Measurements from ENCODE around the gene AUTS2. TPM values are rescaled to one million over a fixed set of nuclear protein-coding genes. Genes with fewer than 3 reads are reported as not detected.

Gene AUTS2
- total and polyA plus RNA-seq, 10 of the 15 experiments (the other 5 are each of a cell fraction or from before 2014, with no cell fraction given), result 6.4 to 55.6 (median 21.6) TPM

DNA sequence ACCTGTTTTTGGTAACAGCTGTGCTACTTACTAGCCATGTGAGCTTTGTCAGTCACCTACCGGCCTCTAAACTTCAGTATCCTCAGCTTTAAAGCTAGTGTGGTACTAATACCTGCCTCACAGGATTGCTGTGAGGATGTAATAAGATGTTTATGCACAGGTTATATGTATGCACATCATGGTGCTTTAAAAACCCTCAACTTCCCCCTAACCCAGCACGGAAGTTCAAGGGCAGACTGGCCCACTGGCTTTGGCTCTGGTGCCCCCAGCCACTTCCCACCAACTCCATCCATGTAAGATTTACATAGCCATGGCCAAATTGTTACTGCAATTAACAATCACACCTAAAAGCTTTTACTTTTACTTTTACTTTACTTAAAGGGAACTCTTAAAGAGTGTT, 857.6 kb downstream of the AUTS2 start:
- Histone ChIP-seq H3K36me3 (ENCODE audit: control insufficient read depth in 2 of 2, insufficient read depth in 2 of 2, low read length in 1 of 2) (peaks cover 0 to 2% of the 10 kb centered on the region in 2 experiments; a peak in 2 of 4 replicates), H3K9ac (ENCODE audit: control insufficient read depth, insufficient read depth, low read length) (no peak overlapping the region), H3K4me2 (ENCODE audit: control insufficient read depth, insufficient read depth) (no peak overlapping the region), H3K27ac (ENCODE audit: control insufficient read depth, insufficient read depth) (no peak overlapping the region), H3K4me3 (no peak overlapping the region), H3K79me2 (ENCODE audit: control insufficient read depth, insufficient read depth, low read length) (no peaks in the 10 kb centered on the region), H2AFZ (ENCODE audit: control insufficient read depth, low read depth, low read length) (peak overlapping the region; percentile 28; the same call in 1 of the 2 replicates), H3K4me1 (ENCODE audit: control insufficient read depth, insufficient read depth, low read length) (peaks cover 10% of the 10 kb centered on the region), H3K27me3 (replicated peaks in 1 of 2; ENCODE audit: control insufficient read depth in 2 of 2, insufficient read depth in 2 of 2, low read length in 1 of 2) (no peaks in the 10 kb centered on the region), H4K20me1 (ENCODE audit: control insufficient read depth, insufficient read depth) (no peaks in the 10 kb centered on the region), H3K9me3 (replicated peaks; ENCODE audit: control insufficient read depth, insufficient read depth, low read length) (no peaks in the 10 kb centered on the region)
- ChIA-PET RAD21 (ENCODE audit: unreplicated experiment) (no interaction called here), SMC1A (ENCODE audit: uncharacterized antibody, unreplicated experiment) (interaction anchor here (1.1 kb wide), 1 partner anchor 242 kb away, joined by 3 read pairs; no protein-coding TSS in a partner anchor), POLR2A (no interaction called here), CTCF (interaction anchor here (0.9 kb wide), 1 partner anchor 243 kb away, joined by 3 read pairs; no protein-coding TSS in a partner anchor)
- TF ChIP-seq POU2F2 (IDR thresholded peaks at IDR 0.05; ENCODE audit: borderline replicate concordance, low read depth, low read length) (no peak), KLF5 (IDR thresholded peaks at IDR 0.05; ENCODE audit: partially characterized antibody) (no peak), TBL1XR1 (IDR thresholded peaks at IDR 0.05; ENCODE audit: low read depth, low read length) (no peak), EED (IDR thresholded peaks at IDR 0.05; ENCODE audit: low read depth) (no peak), EP300 (IDR thresholded peaks at IDR 0.05; ENCODE audit: borderline replicate concordance in 1 of 2, control insufficient read depth in 1 of 2, low read depth in 2 of 2, low read length in 2 of 2) (no peak), TARDBP (IDR thresholded peaks at IDR 0.05; ENCODE audit: borderline replicate concordance) (no peak), SPI1 (IDR thresholded peaks at IDR 0.05; ENCODE audit: borderline replicate concordance, insufficient read depth, low read depth, low read length) (no peak), SMAD1 (IDR thresholded peaks at IDR 0.05; ENCODE audit: low read depth, partially characterized antibody) (no peak), JUND (IDR thresholded peaks at IDR 0.05; ENCODE audit: low read depth, low read length) (no peak), FOXK2 (IDR thresholded peaks at IDR 0.05) (no peak), KDM1A (IDR thresholded peaks at IDR 0.05; ENCODE audit: borderline replicate concordance) (no peak), IKZF1 (conservative IDR thresholded peaks at IDR 0.05) (no peak), NRF1 (conservative IDR thresholded peaks at IDR 0.05; ENCODE audit: low read depth, low read length) (no peak), RAD21 (IDR thresholded peaks at IDR 0.05; ENCODE audit: insufficient read depth, low read depth, low read length) (no peak), IRF3 (IDR thresholded peaks at IDR 0.05) (no peak), SMAD5 (IDR thresholded peaks at IDR 0.05; ENCODE audit: low read depth) (no peak)
- TF ChIP-seq, protein P1, sequence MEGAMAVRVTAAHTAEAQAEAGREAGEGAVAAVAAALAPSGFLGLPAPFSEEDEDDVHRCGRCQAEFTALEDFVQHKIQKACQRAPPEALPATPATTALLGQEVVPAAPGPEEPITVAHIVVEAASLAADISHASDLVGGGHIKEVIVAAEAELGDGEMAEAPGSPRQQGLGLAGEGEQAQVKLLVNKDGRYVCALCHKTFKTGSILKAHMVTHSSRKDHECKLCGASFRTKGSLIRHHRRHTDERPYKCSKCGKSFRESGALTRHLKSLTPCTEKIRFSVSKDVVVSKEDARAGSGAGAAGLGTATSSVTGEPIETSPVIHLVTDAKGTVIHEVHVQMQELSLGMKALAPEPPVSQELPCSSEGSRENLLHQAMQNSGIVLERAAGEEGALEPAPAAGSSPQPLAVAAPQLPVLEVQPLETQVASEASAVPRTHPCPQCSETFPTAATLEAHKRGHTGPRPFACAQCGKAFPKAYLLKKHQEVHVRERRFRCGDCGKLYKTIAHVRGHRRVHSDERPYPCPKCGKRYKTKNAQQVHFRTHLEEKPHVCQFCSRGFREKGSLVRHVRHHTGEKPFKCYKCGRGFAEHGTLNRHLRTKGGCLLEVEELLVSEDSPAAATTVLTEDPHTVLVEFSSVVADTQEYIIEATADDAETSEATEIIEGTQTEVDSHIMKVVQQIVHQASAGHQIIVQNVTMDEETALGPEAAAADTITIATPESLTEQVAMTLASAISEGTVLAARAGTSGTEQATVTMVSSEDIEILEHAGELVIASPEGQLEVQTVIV (IDR thresholded peaks at IDR 0.05; ENCODE audit: borderline replicate concordance, partially characterized antibody), result no peak
- TF ChIP-seq, protein P2, sequence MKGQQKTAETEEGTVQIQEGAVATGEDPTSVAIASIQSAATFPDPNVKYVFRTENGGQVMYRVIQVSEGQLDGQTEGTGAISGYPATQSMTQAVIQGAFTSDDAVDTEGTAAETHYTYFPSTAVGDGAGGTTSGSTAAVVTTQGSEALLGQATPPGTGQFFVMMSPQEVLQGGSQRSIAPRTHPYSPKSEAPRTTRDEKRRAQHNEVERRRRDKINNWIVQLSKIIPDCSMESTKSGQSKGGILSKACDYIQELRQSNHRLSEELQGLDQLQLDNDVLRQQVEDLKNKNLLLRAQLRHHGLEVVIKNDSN (IDR thresholded peaks at IDR 0.05; ENCODE audit: borderline replicate concordance, extremely low read length, insufficient read depth, low read depth, low read length), result no peak
- no TSS peak for BruUV-seq (replicated peaks)
- intact Hi-C loops (cut with micrococcal nuclease; ENCODE audit: unreplicated experiment), result no loop called here
- in situ Hi-C loops (cut with MboI), result no loop called here
- peak; percentile 36 for ATAC-seq
- no peak for FAIRE-seq
- DNase-seq (ENCODE audit: low read depth, low spot score), result no peak
- WGBS (ENCODE audit: insufficient coverage, insufficient replicate concordance, low lambda C conversion rate, missing lambda C conversion rate), result 75% methylated on average over 2 of the region's 2 CpGs

Data from GM12878 (cell line).